ENCODE data around the gene B3GAT1.

Gene B3GAT1

GRCh38 chr11:134371436-134372185 is 40.4 kb downstream of the B3GAT1 start:
- no peak for DNase-seq (ENCODE audit: low read depth)

- no peak for DNase-seq (ENCODE audit: low read depth)
Measured at GRCh38 chr11:134370526-134371435, 41.3 kb downstream of the B3GAT1 start.

GRCh38 chr11:134369656-134370525 is 42.2 kb downstream of the B3GAT1 start:
- no peak for DNase-seq (ENCODE audit: low read depth)

GRCh38 chr11:134367781-134368180 is 44.3 kb downstream of the B3GAT1 start:
- no peak for DNase-seq (ENCODE audit: low read depth)

GRCh38 chr11:134366254-134366653 is 45.8 kb downstream of the B3GAT1 start:
- no peak for DNase-seq (ENCODE audit: low read depth)

- DNase-seq (ENCODE audit: low read depth): no peak
Measured at GRCh38 chr11:134365011-134365925, 46.8 kb downstream of the B3GAT1 start.

- no peak for DNase-seq (ENCODE audit: low read depth)
Measured at GRCh38 chr11:134364261-134364660, 47.8 kb downstream of the B3GAT1 start.

- no peak for DNase-seq (ENCODE audit: low read depth)
Measured at GRCh38 chr11:134363592-134363991, 48.5 kb downstream of the B3GAT1 start.

- DNase-seq (ENCODE audit: low read depth): no peak
Measured at GRCh38 chr11:134363161-134363560, 48.9 kb downstream of the B3GAT1 start.

GRCh38 chr11:134362192-134362901 is 49.7 kb downstream of the B3GAT1 start:
- no peak for DNase-seq (ENCODE audit: low read depth)

- DNase-seq (ENCODE audit: low read depth): no peak
Measured at GRCh38 chr11:134361661-134362060, 50.4 kb downstream of the B3GAT1 start.

- DNase-seq (ENCODE audit: low read depth): peak; percentile 57
Measured at GRCh38 chr11:134360050-134360835, 51.8 kb downstream of the B3GAT1 start.

GRCh38 chr11:134359646-134360045 is 52.4 kb downstream of the B3GAT1 start:
- DNase-seq (ENCODE audit: low read depth): no peak

GRCh38 chr11:134358856-134359490 is 53.1 kb downstream of the B3GAT1 start:
- no peak for DNase-seq (ENCODE audit: low read depth)

- no peak for DNase-seq (ENCODE audit: low read depth)
Measured at GRCh38 chr11:134358165-134358855, 53.7 kb downstream of the B3GAT1 start.

GRCh38 chr11:134357545-134357839 is 54.5 kb downstream of the B3GAT1 start:
- DNase-seq (ENCODE audit: low read depth): no peak

GRCh38 chr11:134356656-134357544 is 55.1 kb downstream of the B3GAT1 start:
- DNase-seq (ENCODE audit: low read depth): no peak

GRCh38 chr11:134355656-134356055 is 56.4 kb downstream of the B3GAT1 start:
- no peak for DNase-seq (ENCODE audit: low read depth)
